GM12891 (cell line): ENCODE measurements around the gene UBE2L5.

ENCODE experiments used
- DNase-seq: peaks from one replicate; pipeline ENCODE4 v3.0.0; 2011; ENCODE audit warnings: low spot score; ENCODE audit not compliant: insufficient read length
- FAIRE-seq: peaks from 2 replicates; lab custom pipeline; 2011; peaks lifted over from hg19 to GRCh38; lab: Jason Lieb, UNC
- PAX5 ChIP-seq: IDR thresholded peaks from 2 replicates; pipeline ENCODE4 v1.6.1; 2011; ENCODE audit warnings: low read length, moderate library complexity, mild to moderate bottlenecking; ENCODE audit not compliant: insufficient read depth, severe bottlenecking
- POLR2A ChIP-seq: IDR thresholded peaks from 2 replicates; pipeline ENCODE4 v1.6.1; 2011; ENCODE audit warnings: low read depth, low read length, control low read depth
- POLR2AphosphoS5 ChIP-seq: IDR thresholded peaks from 2 replicates; pipeline ENCODE4 v1.6.1; 2011; ENCODE audit warnings: low read depth, low read length, control low read depth
- POU2F2 ChIP-seq: IDR thresholded peaks from 2 replicates; pipeline ENCODE4 v1.6.1; 2011; ENCODE audit warnings: low read depth, mild to moderate bottlenecking, control low read depth, low read length, moderate library complexity
- SPI1 ChIP-seq: IDR thresholded peaks from 2 replicates; pipeline ENCODE4 v1.6.1; 2011; ENCODE audit warnings: low read depth, low read length, control low read depth
- TAF1 ChIP-seq: IDR thresholded peaks from 2 replicates; pipeline ENCODE4 v1.6.1; 2011; ENCODE audit warnings: low read depth, low read length, control low read depth

Gene UBE2L5

DNA sequence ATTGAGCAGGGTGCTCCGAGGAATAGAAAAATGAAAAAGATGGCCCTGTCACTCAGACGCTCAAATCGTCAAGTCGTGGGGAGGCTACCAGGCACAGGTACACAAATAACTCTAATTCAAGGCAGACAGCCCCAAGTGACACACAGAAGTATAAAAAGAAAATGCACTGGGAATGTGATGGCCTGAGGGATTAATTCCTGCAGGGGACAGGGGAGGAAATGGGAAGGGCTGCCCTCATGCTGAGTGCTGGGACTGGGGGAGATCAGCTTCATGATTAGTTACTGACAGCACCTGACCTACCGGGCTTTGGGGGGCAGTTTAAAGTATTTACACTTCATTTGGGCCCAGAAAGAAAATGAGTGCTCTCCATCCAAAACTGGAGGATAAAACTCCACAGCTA lies 20.9 kb upstream of the UBE2L5 start:
- no peak for TF ChIP-seq SPI1
- no peak for TF ChIP-seq POLR2AphosphoS5
- TF ChIP-seq POU2F2: no peak
- no peak for TF ChIP-seq POLR2A
- no peak for TF ChIP-seq TAF1
- no peak for TF ChIP-seq PAX5
- FAIRE-seq: no peak
- no peak for DNase-seq

DNA sequence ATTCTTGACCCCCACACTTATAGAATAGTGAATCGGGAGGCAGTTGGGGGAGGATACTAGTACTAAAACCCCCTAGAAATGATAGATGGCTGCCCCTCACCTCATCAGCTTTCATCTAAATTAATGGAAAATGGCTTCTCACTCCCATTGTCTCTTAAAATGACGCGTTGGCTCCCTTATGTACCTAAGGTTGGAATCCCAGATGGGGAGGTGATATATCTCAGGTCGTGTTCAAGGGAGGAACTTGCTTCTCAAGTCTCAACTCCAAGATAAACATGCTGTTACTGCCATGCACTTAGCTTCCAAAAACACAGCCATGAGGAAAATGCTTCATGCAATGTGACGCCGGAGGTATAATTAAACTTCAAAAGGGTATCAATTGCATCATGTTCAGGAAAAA lies 18.8 kb upstream of the UBE2L5 start:
- no peak for FAIRE-seq
- no peak for DNase-seq
- TF ChIP-seq POU2F2 (no peak), SPI1 (no peak), TAF1 (no peak), POLR2A (no peak), PAX5 (no peak), POLR2AphosphoS5 (no peak)

GRCh38 chr13:30404207-30404606 lies 18.1 kb upstream of the UBE2L5 start:
- no peak for FAIRE-seq
- TF ChIP-seq SPI1 (no peak), POU2F2 (no peak), POLR2A (no peak), POLR2AphosphoS5 (no peak), PAX5 (no peak), TAF1 (no peak)
- no peak for DNase-seq

- FAIRE-seq: no peak
- DNase-seq: no peak
- TF ChIP-seq TAF1 (no peak), POLR2AphosphoS5 (no peak), PAX5 (no peak), SPI1 (no peak), POLR2A (no peak), POU2F2 (no peak)
Observed at GRCh38 chr13:30406779-30407416, 15.4 kb upstream of the UBE2L5 start.

- FAIRE-seq (peak; percentile 98), DNase-seq (peak; percentile 87)
Observed at GRCh38 chr13:30408319-30409101, 13.8 kb upstream of the UBE2L5 start.

DNA sequence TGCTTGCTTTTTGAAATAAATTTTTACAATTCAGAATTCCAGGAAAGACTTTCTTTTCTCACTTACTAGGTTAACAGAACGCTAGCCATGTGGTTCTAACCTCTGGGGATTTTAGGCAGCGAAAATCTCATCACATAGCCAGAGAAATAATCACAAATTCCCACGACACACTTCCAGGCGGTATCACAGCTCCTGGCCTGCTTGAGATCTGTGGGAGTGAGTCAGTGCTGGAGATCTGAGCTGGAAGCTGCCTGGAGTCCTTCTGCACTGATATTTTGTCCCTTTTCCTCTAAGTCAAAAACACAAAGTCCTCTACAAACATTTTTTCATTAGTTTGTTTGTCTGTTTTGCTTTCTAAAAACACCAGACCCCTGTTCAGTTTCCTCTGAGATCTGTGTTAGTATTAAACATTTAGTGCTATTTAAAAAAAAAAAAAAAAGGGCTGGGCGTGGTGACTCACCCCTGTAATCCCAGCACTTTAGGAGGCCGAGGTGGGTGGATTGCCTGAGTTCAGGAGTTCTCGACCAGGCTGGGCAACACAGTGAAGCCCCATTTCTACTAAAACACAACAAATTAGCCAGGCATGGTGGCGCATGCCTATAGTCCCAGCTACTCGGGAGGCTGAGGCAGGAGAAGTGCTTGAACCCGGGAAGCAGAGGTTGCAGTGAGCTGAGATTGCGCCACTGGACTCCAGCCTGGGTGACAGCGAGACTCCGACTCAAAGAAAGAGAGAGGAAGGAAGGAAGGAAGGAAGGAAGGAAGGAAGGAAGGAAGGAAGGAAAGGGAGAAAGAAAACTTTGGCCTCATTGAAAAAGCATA lies 12.2 kb upstream of the UBE2L5 start:
- FAIRE-seq: no peak

More at GRCh38 chr13:30408319-30409101, 13.8 kb upstream of the UBE2L5 start:
- TF ChIP-seq POU2F2: 0 out of 2 replicates have a peak, but pooled peaks have one; percentile 14
- TF ChIP-seq TAF1: no peak

DNA sequence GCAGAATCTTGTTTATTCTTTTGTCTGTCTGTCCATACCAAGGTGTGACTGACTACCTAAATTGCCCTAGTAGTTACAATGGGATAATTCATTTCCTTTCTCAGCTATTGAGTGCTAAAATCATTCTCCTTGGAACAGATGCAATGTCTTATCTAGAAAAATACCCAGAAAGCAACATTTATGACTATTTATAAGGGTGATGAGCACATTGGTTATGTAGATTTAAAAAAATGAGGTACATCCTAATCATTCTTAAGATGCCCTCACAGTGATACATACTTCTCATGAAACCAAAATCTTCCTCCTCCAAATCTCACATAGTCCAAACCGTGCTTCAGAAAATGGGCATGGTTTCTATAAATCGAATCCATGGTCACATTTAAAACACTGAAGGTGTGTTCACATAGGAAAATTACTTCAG lies 11.6 kb upstream of the UBE2L5 start:
- no peak for FAIRE-seq
- no peak for DNase-seq
- TF ChIP-seq POU2F2 (no peak), SPI1 (no peak), PAX5 (no peak), POLR2AphosphoS5 (no peak), TAF1 (no peak), POLR2A (no peak)

More for the DNA sequence above, 12.2 kb upstream of the UBE2L5 start:
- no peak for DNase-seq
- TF ChIP-seq POU2F2 (no peak), POLR2A (no peak), SPI1 (no peak), POLR2AphosphoS5 (no peak), PAX5 (no peak), TAF1 (no peak)

DNA sequence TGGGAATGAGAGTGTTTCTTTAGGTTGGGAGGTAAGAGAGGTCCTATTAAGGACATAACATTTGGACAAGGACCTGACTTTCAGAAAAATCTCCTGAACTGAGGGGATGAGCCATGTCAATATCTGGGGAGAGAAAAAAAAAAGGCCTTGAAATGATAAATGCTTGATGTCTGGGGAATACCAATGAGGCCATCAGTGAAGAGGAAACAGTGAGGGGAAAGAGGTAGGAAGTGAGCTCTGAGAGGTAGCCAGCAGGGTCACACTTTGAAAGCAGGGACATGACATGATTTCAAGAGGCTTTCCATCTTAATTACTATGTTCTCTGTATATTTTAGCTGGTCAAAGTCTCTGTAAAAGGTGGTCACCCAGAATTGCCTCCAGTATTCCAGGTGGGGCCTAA lies 9.9 kb upstream of the UBE2L5 start:
- DNase-seq (no peak), FAIRE-seq (no peak)
- TF ChIP-seq POLR2AphosphoS5: no peak
- no peak for TF ChIP-seq POU2F2
- 0 out of 2 replicates have a peak, but pooled peaks have one; percentile 11 for TF ChIP-seq SPI1

- no peak for TF ChIP-seq POLR2AphosphoS5
- no peak for TF ChIP-seq PAX5
- no peak for TF ChIP-seq SPI1
- no peak for TF ChIP-seq POU2F2
- TF ChIP-seq POLR2A: no peak
- TF ChIP-seq TAF1: no peak
- FAIRE-seq: no peak
- DNase-seq: no peak
Observed at GRCh38 chr13:30413842-30414241, 8.5 kb upstream of the UBE2L5 start.
